WI38 (cell line): ENCODE data around the gene SLC22A1.
"Not testable (repeated sequence)": the region's sequence is repeated elsewhere in the genome, so short reads cannot be mapped to it uniquely, and the experiment has no call there.

Experiments
- H3K4me3 ChIP-seq: 2 replicates; pipeline ENCODE4 v1.5.1; 2011; ENCODE audit warnings: low read depth, mild to moderate bottlenecking, control low read depth, low read length
- TF ChIP-seq, protein P1 (sequence below): IDR thresholded peaks from 2 replicates; pipeline ENCODE4 v1.5.1; 2012; ENCODE audit warnings: low read depth, mild to moderate bottlenecking, control low read depth, low read length

The SLC22A1 gene

DNA sequence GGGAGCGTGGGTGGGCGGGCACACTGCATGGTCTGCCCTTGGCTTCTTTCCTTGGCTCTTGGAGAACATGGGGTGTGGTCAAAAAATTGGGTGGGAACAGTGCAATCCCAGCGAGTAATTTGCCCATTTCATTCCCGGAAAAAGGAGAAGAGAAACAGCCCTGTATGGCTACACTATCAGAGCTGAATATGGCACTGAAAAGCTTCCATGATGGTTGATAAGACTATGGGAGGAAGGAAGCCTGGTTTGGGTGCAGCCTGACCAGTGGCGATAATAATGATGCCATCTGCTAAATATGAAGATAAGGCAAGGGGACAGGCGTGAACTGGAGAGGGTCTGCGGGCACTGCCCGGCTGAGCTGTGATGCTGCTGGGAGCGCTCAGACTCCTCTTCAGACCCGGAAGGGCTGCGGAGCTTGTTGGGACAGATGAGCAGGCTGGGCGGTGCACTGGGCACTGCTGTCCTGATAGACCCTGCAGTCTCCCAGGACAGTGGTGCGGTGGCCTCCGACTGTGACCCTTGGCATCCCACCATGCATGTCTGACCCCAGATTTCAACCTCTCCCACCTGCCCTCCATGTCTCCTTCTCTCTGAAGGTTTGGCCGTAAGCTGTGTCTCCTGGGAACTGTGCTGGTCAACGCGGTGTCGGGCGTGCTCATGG is 10.2 kb downstream of the SLC22A1 start:
- TF ChIP-seq, protein P1, sequence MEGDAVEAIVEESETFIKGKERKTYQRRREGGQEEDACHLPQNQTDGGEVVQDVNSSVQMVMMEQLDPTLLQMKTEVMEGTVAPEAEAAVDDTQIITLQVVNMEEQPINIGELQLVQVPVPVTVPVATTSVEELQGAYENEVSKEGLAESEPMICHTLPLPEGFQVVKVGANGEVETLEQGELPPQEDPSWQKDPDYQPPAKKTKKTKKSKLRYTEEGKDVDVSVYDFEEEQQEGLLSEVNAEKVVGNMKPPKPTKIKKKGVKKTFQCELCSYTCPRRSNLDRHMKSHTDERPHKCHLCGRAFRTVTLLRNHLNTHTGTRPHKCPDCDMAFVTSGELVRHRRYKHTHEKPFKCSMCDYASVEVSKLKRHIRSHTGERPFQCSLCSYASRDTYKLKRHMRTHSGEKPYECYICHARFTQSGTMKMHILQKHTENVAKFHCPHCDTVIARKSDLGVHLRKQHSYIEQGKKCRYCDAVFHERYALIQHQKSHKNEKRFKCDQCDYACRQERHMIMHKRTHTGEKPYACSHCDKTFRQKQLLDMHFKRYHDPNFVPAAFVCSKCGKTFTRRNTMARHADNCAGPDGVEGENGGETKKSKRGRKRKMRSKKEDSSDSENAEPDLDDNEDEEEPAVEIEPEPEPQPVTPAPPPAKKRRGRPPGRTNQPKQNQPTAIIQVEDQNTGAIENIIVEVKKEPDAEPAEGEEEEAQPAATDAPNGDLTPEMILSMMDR = no peak

DNA sequence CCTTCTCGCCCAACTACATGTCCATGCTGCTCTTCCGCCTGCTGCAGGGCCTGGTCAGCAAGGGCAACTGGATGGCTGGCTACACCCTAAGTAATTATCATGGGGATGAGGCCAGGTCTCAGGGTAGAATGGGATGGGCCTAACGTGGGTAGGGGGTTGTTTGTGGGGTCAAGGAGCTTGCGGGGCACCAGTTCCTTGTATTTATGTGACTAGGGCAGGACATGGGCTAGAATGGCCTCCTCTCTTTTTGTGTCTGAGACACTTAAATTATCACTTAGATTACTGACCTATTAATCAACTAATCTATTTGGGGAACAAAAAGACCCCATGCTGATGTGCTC is 10.7 kb downstream of the SLC22A1 start:
- TF ChIP-seq, protein P1 = no peak
- no peak overlapping the region for H3K4me3 ChIP-seq

More for the DNA sequence above, 10.2 kb downstream of the SLC22A1 start:
- H3K4me3 ChIP-seq = no peak overlapping the region

DNA sequence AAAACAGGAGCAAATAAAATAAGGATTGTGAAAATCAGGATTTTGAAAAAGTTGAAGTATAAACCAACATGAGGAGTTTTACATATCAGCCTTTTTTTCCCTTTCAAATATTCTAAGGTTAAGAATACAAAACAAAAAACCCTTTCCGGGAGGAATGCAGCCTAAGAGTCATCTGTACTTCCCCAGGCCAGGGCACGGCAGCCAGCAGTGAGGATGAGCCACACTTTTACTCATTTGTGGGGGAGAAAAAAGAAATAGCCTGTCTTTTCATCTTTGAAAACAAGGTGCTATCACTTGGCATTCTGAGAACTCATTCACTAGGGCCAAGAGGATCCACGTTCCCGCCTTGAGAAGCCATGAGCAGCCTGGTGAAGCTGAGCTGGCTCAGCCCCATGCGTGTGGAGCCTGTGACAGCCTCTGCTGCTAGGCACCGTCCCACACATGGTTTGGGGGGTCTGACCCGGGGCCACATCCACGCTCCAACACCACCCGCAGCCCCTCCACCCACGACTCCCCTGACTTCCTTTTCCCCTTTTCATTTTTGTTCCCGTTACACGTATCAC is 11.2 kb downstream of the SLC22A1 start:
- H3K4me3 ChIP-seq = no peak overlapping the region
- TF ChIP-seq, protein P1 = no peak

DNA sequence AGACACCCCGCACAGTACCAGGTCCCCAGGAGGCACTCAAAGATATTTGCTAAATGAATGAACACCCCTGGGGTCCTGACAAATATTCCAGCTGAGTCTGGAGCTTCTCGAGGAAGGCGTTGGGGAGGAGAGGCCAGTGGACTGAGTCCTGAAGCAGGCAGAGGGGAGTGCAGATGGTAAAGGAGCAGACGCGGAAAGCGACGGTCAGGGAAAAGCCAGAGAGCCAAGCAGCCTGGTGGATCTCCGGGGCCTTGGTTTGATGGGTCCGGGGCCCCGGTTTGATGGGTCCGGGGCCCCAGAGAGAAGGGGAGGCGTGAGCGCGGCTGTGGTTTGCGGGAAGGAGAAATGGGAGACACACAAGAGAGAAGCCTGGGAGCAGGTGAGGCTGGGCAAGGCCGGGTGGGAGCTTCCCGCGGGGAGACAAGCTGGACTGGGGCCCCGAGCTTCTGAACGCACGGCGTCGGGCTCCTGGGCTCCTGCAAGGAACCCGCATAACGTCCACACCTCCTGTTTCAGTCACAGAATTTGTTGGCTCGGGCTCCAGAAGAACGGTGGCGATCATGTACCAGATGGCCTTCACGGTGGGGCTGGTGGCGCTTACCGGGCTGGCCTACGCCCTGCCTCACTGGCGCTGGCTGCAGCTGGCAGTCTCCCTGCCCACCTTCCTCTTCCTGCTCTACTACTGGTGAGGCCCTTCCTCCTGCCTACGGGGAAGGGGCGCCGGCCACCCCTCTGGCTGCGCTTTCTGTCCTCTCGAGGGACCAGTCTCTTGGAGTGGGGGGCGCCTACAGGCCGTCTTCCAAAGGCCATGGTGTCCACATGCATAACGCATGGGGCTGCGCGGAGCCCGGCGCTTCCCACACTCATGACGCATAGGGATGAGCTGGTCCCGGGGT is 12.1 kb downstream of the SLC22A1 start:
- TF ChIP-seq, protein P1 = no peak
- H3K4me3 ChIP-seq = no peak overlapping the region

DNA sequence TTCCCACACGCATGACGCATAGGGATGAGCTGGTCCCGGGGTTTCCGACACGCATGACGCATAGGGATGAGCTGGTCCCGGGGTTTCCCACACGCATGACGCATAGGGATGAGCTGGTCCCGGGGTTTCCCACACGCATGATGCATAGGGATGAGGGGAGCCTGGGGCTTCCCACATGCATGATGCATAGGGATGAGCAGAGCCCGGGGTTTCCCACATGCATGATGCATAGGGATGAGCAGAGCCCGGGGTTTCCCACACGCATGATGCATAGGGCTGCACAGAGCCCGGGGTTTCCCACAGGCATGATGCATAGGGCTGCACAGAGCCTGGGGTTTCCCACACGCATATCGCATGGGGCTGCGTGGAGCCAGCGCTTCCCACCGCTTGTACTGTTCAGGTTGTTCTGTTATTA is 12.7 kb downstream of the SLC22A1 start:
- H3K4me3 ChIP-seq = not testable (repeated sequence)

DNA sequence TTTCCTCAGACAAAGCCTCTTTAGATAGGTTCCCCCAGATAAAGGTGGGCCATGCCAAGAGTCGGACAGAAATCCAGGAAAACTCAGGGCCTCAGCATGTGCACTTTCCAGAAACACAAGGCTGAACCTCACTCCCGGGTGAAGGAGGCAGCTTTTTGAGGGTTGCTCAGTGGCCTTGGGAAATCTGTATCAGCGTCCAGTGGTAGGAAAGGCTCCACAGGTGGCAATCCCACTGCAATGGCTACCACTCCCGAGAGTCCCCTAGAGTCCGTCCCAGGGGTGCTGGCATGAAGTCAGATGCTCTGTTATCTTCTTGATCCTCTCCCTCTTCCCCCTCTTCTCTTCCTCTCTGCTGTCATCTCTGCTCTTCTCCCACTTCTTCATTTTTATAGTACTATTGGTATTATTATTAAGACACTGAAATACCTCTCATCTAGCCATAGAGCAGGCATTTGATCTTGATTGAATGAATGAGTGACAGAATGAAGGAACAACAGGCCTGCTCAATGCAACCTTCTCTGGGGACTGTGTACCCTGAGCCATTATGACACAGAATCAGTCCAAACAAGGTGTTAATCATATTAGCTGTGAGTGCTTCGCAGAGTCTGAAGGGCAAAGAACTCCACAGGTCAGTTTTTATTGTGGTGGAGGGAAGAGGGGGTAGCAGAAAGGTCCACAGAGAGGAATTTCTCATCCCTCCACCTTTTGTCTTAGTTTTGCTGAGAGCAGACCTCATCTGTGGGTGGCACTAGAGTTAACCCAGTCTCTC is 13.3 kb downstream of the SLC22A1 start:
- TF ChIP-seq, protein P1 = no peak

DNA sequence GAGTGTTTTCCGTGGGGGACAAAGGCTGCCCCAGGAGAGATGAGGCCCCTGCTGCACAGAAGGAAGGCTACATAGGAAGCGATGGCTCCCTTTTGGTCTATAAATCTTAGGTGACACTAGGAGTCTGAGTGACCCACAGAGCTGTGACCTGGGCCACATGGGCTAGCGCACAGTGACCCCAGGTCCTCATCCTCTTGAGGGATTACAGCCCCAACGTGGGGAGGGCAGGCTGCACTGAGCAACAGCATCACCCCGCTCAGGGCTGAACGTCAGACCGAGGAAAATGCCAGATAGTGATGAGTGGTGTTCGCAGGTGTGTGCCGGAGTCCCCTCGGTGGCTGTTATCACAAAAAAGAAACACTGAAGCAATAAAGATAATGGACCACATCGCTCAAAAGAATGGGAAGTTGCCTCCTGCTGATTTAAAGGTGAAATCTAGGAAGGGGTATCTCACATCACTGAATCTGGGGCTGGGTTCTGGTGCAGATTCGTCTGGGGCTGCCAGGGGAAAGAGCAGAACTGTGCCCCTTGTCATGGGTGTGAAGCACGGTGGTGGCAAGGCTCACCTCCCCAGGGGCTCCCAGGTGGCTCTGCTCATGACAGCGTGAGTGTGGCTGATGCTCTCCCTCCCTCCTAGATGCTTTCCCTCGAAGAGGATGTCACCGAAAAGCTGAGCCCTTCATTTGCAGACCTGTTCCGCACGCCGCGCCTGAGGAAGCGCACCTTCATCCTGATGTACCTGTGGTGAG is 14.5 kb downstream of the SLC22A1 start:
- TF ChIP-seq, protein P1 = no peak
- H3K4me3 ChIP-seq = no peak overlapping the region

More for the DNA sequence above, 13.3 kb downstream of the SLC22A1 start:
- H3K4me3 ChIP-seq = no peak overlapping the region
